ENCODE results near the gene POU4F2.

- TF ChIP-seq CTCF (IDR thresholded peaks at IDR 0.05) (no peak), POLR2A (IDR thresholded peaks at IDR 0.05) (no peak)
Observed at GRCh38 chr4:146633471-146633800, 5.3 kb upstream of the POU4F2 start.

Data from ovary (tissue), 3 donors.